Endodermal cell (in vitro differentiated cells): ENCODE measurements around the gene MAP2K5. TPM values are rescaled to one million over a fixed set of nuclear protein-coding genes. Genes with fewer than 3 reads are reported as not detected.

Experiments
- DNase-seq: peaks from one replicate; pipeline ENCODE4 v3.0.0-alpha.2; 2017
- H3K27ac ChIP-seq: 2 replicates; pipeline ENCODE4 v1.5.1; 2013; ENCODE audit warnings: mild to moderate bottlenecking, low read depth, low read length, moderate library complexity
- H3K27me3 ChIP-seq: 2 replicates; pipeline ENCODE4 v1.6.1; 2013; ENCODE audit warnings: mild to moderate bottlenecking, low read length, moderate library complexity; ENCODE audit not compliant: insufficient read depth, control insufficient read depth, poor library complexity, severe bottlenecking
- H3K36me3 ChIP-seq: 2 replicates; pipeline ENCODE4 v1.7.0; 2013; ENCODE audit warnings: mild to moderate bottlenecking, low read length, moderate library complexity; ENCODE audit not compliant: control insufficient read depth, insufficient read depth
- H3K4me1 ChIP-seq: one replicate; pipeline ENCODE4 v1.7.0; 2013; ENCODE audit warnings: low read length; ENCODE audit not compliant: control insufficient read depth, insufficient read depth
- H3K4me3 ChIP-seq: 2 replicates; pipeline ENCODE4 v1.5.1; 2013; ENCODE audit warnings: mild to moderate bottlenecking, low read length, moderate library complexity
- H3K9ac ChIP-seq: 2 replicates; pipeline ENCODE4 v1.6.1; 2013; ENCODE audit warnings: mild to moderate bottlenecking, low read length, moderate library complexity; ENCODE audit not compliant: poor library complexity, severe bottlenecking; ENCODE audit errors: extremely low read depth
- H3K9me3 ChIP-seq: 2 replicates; pipeline ENCODE4 v1.6.1; 2013; ENCODE audit warnings: mild to moderate bottlenecking, low read length, moderate library complexity; ENCODE audit not compliant: control insufficient read depth
- H3K27ac Mint-ChIP-seq: 2 replicates; pipeline ENCODE4 v1.8.0; 2020; ENCODE audit warnings: mixed read lengths
- H3K27me3 Mint-ChIP-seq: 2 replicates; pipeline ENCODE4 v1.8.0; 2021; ENCODE audit warnings: mild to moderate bottlenecking, mixed read lengths; ENCODE audit not compliant: insufficient read depth
- H3K36me3 Mint-ChIP-seq: 2 replicates; pipeline ENCODE4 v1.8.0; 2020; ENCODE audit warnings: low read depth, mixed read lengths
- H3K4me1 Mint-ChIP-seq: 2 replicates; pipeline ENCODE4 v1.8.0; 2020; ENCODE audit warnings: mixed read lengths
- H3K4me3 Mint-ChIP-seq: 2 replicates; pipeline ENCODE4 v1.8.0; 2020; ENCODE audit warnings: mild to moderate bottlenecking, moderate library complexity, mixed read lengths
- H3K9me3 Mint-ChIP-seq: 2 replicates; pipeline ENCODE4 v1.8.0; 2020; ENCODE audit warnings: mild to moderate bottlenecking, mixed read lengths
- WGBS, 2 experiments: methylation state at CpG; one replicate each; pipeline versions ENCODE4 v1.1.5 to v1.1.7; 2013; ENCODE audit warnings: missing lambda C conversion rate in 2 of 2, mixed read lengths in 1 of 2; ENCODE audit not compliant: insufficient coverage in 1 of 2, insufficient read length in 1 of 2; 5-methylcytosine and 5-hydroxymethylcytosine counted together
- total RNA-seq, 2 donors: library from RNA; stranded (reverse); fragmentation: NEBNext Ultra II Directional in 1 of 2; extraction: Animal tissue kit (Norgen Biotek cat#: 25700) in 1 of 2; gene quantifications; 2 replicates in 1 of 2; 3 replicates in 1 of 2; pipeline ENCODE4 v1.2.1, GENCODE V29; 2021
- TF ChIP-seq, protein P1 (sequence below): fragments of 200-600 bp; sonication (generic); conservative IDR thresholded peaks from 2 replicates; pipeline ENCODE4 v1.5.0; 2021; ENCODE audit warnings: antibody characterized with exemption, mild to moderate bottlenecking

The MAP2K5 gene
- total RNA-seq, 2 donors from 2014 or later = 17.1 to 26.7 TPM

DNA sequence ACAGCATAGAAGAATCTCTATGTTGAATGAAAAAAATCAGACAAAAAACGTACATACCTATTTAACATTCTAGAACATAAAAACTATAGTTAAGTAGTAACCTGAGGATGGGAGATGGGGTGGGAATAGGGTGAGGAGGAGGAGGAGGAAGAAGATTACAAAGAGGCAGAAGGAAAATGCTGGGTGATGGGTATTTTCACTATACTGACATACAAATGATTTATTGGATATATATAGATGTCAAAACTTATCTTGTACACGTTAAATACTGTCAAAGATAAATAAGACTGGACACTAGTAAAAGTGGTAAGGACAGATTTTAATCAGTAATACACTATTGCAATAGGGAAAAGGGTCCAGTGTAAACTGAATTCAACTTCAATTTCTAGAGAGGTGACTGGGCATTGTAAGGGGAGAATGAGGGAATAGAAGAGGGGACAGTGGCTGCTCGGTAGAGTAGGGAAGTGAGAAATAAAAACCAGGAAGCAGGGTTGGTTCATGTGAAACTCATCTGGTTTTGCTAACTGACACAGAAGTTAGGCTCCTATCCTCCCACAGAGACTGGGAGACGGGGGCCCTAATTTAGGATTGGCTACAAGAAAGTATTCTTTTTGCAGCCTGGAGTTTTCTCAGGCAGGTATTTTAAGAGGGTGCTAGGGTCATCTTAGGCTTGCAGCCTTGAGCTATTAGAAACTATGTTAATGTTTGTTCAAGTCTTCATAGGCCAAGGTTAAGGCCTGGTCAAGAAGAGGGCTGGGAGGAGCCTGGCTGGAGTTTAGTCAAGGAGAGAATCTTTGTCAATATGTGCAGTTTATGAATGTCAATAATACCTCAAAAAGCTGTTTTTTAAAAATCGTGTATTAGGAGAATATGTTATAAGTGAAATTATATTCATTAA lies 36.6 kb upstream of the MAP2K5 start:
- no peaks in the 10 kb centered on the region for H3K9me3 Mint-ChIP-seq
- WGBS, 2 experiments = 81 to 89% methylated on average over 2 to 3 of the region's 5 CpGs
- H3K9me3 ChIP-seq = no peaks in the 10 kb centered on the region
- H3K4me1 Mint-ChIP-seq = peaks cover 15% of the 10 kb centered on the region
- H3K27me3 Mint-ChIP-seq = peaks cover 1% of the 10 kb centered on the region
- TF ChIP-seq, protein P1, sequence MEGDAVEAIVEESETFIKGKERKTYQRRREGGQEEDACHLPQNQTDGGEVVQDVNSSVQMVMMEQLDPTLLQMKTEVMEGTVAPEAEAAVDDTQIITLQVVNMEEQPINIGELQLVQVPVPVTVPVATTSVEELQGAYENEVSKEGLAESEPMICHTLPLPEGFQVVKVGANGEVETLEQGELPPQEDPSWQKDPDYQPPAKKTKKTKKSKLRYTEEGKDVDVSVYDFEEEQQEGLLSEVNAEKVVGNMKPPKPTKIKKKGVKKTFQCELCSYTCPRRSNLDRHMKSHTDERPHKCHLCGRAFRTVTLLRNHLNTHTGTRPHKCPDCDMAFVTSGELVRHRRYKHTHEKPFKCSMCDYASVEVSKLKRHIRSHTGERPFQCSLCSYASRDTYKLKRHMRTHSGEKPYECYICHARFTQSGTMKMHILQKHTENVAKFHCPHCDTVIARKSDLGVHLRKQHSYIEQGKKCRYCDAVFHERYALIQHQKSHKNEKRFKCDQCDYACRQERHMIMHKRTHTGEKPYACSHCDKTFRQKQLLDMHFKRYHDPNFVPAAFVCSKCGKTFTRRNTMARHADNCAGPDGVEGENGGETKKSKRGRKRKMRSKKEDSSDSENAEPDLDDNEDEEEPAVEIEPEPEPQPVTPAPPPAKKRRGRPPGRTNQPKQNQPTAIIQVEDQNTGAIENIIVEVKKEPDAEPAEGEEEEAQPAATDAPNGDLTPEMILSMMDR = no peak
- H3K36me3 ChIP-seq = no peaks in the 10 kb centered on the region
- no peaks in the 10 kb centered on the region for H3K4me1 ChIP-seq
- no peak overlapping the region for H3K9ac ChIP-seq
- H3K27ac ChIP-seq = no peak overlapping the region
- no peak overlapping the region for H3K27ac Mint-ChIP-seq
- H3K27me3 ChIP-seq = peaks cover 15% of the 10 kb centered on the region
- no peak for DNase-seq
- H3K4me3 Mint-ChIP-seq = no peak overlapping the region
- no peaks in the 10 kb centered on the region for H3K36me3 Mint-ChIP-seq
- no peak overlapping the region for H3K4me3 ChIP-seq

- Histone ChIP-seq H3K9me3 (no peaks in the 10 kb centered on the region), H3K36me3 (no peaks in the 10 kb centered on the region), H3K4me3 (no peak overlapping the region), H3K27ac (no peak overlapping the region), H3K27me3 (peaks cover 12% of the 10 kb centered on the region), H3K9ac (no peak overlapping the region), H3K4me1 (no peaks in the 10 kb centered on the region)
- TF ChIP-seq, protein P1 = no peak
- WGBS, 2 experiments = 83 to 94% methylated on average over 1 to 11 of the region's 11 CpGs
- Mint-ChIP-seq H3K27ac (no peak overlapping the region), H3K9me3 (no peaks in the 10 kb centered on the region), H3K4me3 (no peak overlapping the region), H3K4me1 (peaks cover 9% of the 10 kb centered on the region), H3K27me3 (peaks cover 1% of the 10 kb centered on the region), H3K36me3 (no peaks in the 10 kb centered on the region)
- DNase-seq = no peak
Measured at GRCh38 chr15:67506775-67507747, 35.4 kb upstream of the MAP2K5 start.

- H3K27ac Mint-ChIP-seq = no peak overlapping the region
- 88 to 96% methylated on average over 1 to 3 of the region's 3 CpGs for WGBS, 2 experiments
Measured at GRCh38 chr15:67508407-67508806, 34.1 kb upstream of the MAP2K5 start.

More at GRCh38 chr15:67508407-67508806, 34.1 kb upstream of the MAP2K5 start:
- Mint-ChIP-seq H3K4me3 (no peak overlapping the region), H3K27me3 (peaks cover 1% of the 10 kb centered on the region), H3K4me1 (peaks cover 4% of the 10 kb centered on the region), H3K9me3 (no peaks in the 10 kb centered on the region), H3K36me3 (peaks cover 8% of the 10 kb centered on the region)
- H3K27ac ChIP-seq = no peak overlapping the region
- TF ChIP-seq, protein P1 = no peak
- no peak overlapping the region for H3K4me3 ChIP-seq
- no peak overlapping the region for H3K9ac ChIP-seq
- no peak for DNase-seq
- no peaks in the 10 kb centered on the region for H3K9me3 ChIP-seq
- no peaks in the 10 kb centered on the region for H3K36me3 ChIP-seq
- no peaks in the 10 kb centered on the region for H3K27me3 ChIP-seq
- H3K4me1 ChIP-seq = no peaks in the 10 kb centered on the region
